ENCODE data around the gene KATNA1. TPM values are rescaled to one million over a fixed set of nuclear protein-coding genes. Genes with fewer than 3 reads are reported as not detected.
"Not testable (repeated sequence)": the region's sequence is repeated elsewhere in the genome, so short reads cannot be mapped to it uniquely, and the experiment has no call there.

Gene KATNA1
- total and polyA plus RNA-seq, 4 donors, result 3.1 to 14.5 (median 6.5) TPM

DNA sequence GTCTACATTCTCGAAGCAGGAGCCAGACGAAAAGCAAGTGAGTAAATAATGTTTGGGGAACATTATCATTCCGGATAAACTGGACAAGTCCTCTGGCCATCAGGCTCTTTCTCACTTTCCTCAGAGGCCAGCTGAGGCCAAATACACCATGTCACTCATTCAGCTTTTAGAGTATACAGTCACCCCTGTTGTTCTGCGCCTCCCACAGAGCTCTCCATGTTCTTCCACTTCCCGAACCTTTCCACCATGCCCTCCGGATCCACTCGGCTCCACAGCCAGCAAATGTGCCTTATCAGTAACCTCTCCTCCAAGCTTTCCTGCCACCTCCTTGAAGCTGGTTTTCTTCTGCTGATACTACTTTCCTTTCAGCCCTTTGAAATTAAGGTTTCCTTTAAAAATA lies 37.7 kb upstream of the KATNA1 start:
- Histone ChIP-seq H3K36me3 (ENCODE audit: control insufficient read depth in 4 of 4, insufficient read depth in 3 of 4, low read depth in 1 of 4, low read length in 3 of 4) (peaks cover 7 to 17% (median 13%) of the 10 kb centered on the region in 4 donors), H3K9ac (ENCODE audit: low read depth in 1 of 2, low read length in 2 of 2) (no peak overlapping the region)
- TF ChIP-seq, protein P1, sequence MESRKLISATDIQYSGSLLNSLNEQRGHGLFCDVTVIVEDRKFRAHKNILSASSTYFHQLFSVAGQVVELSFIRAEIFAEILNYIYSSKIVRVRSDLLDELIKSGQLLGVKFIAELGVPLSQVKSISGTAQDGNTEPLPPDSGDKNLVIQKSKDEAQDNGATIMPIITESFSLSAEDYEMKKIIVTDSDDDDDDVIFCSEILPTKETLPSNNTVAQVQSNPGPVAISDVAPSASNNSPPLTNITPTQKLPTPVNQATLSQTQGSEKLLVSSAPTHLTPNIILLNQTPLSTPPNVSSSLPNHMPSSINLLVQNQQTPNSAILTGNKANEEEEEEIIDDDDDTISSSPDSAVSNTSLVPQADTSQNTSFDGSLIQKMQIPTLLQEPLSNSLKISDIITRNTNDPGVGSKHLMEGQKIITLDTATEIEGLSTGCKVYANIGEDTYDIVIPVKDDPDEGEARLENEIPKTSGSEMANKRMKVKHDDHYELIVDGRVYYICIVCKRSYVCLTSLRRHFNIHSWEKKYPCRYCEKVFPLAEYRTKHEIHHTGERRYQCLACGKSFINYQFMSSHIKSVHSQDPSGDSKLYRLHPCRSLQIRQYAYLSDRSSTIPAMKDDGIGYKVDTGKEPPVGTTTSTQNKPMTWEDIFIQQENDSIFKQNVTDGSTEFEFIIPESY (IDR thresholded peaks at IDR 0.05), result no peak
- no peak for TF ChIP-seq CTCF (IDR thresholded peaks at IDR 0.05; ENCODE audit: low read depth, low read length, missing input control)
- no peak for TF ChIP-seq FOXA1 (IDR thresholded peaks at IDR 0.05)

DNA sequence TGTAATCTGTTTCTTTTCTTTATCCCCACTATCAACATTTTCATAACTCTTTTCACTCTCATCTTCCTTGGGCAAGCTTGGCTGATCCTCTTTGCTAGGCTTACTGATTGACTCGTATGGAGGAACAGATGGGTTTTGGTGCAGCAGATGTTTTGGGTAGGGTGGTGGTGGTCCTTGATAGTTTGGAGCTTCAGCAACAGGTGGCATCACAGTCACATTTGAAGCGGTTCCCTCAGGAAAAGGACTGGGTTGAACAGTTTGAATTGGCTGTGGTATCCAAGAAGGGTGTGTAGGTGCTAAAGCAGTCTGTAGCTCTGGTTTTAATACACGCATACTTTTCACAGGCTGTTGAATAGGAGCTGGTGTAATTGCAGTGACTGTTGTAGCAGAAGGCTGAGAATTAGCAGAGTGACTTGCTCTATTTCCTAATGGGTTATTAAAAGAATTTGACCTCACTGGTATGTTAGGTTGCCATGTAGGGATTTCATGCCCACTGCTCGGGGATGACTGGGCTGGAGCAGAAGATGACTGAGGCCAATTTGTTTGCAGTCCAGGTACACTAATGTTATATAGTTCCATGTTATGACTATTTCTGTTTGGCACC lies 34.8 kb upstream of the KATNA1 start:
- no peak for DNase-seq (ENCODE audit: low spot score)
- Histone ChIP-seq H3K9ac (ENCODE audit: low read depth in 1 of 2, low read length in 2 of 2) (no peak overlapping the region), H3K9me3 (ENCODE audit: control insufficient read depth in 4 of 4, low read length in 3 of 4) (no peaks in the 10 kb centered on the region), H3K4me3 (ENCODE audit: low read depth in 1 of 3, low read length in 3 of 3) (no peak overlapping the region), H3K27me3 (ENCODE audit: control insufficient read depth in 4 of 4, insufficient read depth in 4 of 4, low read length in 3 of 4) (no peaks in the 10 kb centered on the region), H3K27ac (ENCODE audit: low read depth in 1 of 2, low read length in 2 of 2) (no peak overlapping the region), H3K4me1 (ENCODE audit: control insufficient read depth in 4 of 4, insufficient read depth in 4 of 4, low read length in 3 of 4) (peaks cover 0 to 2% (median 0%) of the 10 kb centered on the region in 4 donors), H3K36me3 (ENCODE audit: control insufficient read depth in 4 of 4, insufficient read depth in 3 of 4, low read depth in 1 of 4, low read length in 3 of 4) (peaks cover 7 to 23% (median 16%) of the 10 kb centered on the region in 4 donors)
- TF ChIP-seq FOXA1 (IDR thresholded peaks at IDR 0.05), result no peak
- TF ChIP-seq EGR1 (IDR thresholded peaks at IDR 0.05; ENCODE audit: low read depth in 2 of 2), result no peak
- TF ChIP-seq NR2F2 (IDR thresholded peaks at IDR 0.05), result no peak
- TF ChIP-seq, protein P2, sequence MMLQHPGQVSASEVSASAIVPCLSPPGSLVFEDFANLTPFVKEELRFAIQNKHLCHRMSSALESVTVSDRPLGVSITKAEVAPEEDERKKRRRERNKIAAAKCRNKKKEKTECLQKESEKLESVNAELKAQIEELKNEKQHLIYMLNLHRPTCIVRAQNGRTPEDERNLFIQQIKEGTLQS (IDR thresholded peaks at IDR 0.05), result no peak
- TF ChIP-seq HNF4A (conservative IDR thresholded peaks at IDR 0.05), result no peak
- TF ChIP-seq CTCF (IDR thresholded peaks at IDR 0.05; ENCODE audit: low read depth, low read length, missing input control), result no peak
- no peak for TF ChIP-seq YY1 (IDR thresholded peaks at IDR 0.05)
- no peak for TF ChIP-seq GABPA (IDR thresholded peaks at IDR 0.05 in 1 of 2, conservative IDR thresholded peaks at IDR 0.05 in 1 of 2)
- TF ChIP-seq SP1 (IDR thresholded peaks at IDR 0.05), result no peak
- no peak for TF ChIP-seq RAD21 (IDR thresholded peaks at IDR 0.05)
- TF ChIP-seq REST (IDR thresholded peaks at IDR 0.05), result no peak
- no peak for TF ChIP-seq TAF1 (conservative IDR thresholded peaks at IDR 0.05)
- TF ChIP-seq, protein P1 (IDR thresholded peaks at IDR 0.05), result no peak
- no peak for TF ChIP-seq FOXA2 (IDR thresholded peaks at IDR 0.05)
- WGBS, result 98% methylated on average over 4 of the region's 4 CpGs

More for the DNA sequence above, 37.7 kb upstream of the KATNA1 start:
- H3K4me1 ChIP-seq (ENCODE audit: control insufficient read depth in 4 of 4, insufficient read depth in 4 of 4, low read length in 3 of 4), result peaks cover 0 to 2% (median 0%) of the 10 kb centered on the region in 4 donors
- H3K27ac ChIP-seq (ENCODE audit: low read depth in 1 of 2, low read length in 2 of 2), result no peak overlapping the region
- no peaks in the 10 kb centered on the region for H3K27me3 ChIP-seq (ENCODE audit: control insufficient read depth in 4 of 4, insufficient read depth in 4 of 4, low read length in 3 of 4)
- WGBS, result 84% methylated on average over 7 of the region's 7 CpGs
- no peak overlapping the region for H3K4me3 ChIP-seq (ENCODE audit: low read depth in 1 of 3, low read length in 3 of 3)
- DNase-seq (ENCODE audit: low spot score), result no peak
- no peaks in the 10 kb centered on the region for H3K9me3 ChIP-seq (ENCODE audit: control insufficient read depth in 4 of 4, low read length in 3 of 4)

GRCh38 chr6:149681845-149682244 lies 33.3 kb upstream of the KATNA1 start:
- H3K4me3 ChIP-seq (ENCODE audit: low read depth in 1 of 3, low read length in 3 of 3); H3K9me3 ChIP-seq (ENCODE audit: control insufficient read depth in 4 of 4, low read length in 3 of 4); H3K27ac ChIP-seq (ENCODE audit: low read depth in 1 of 2, low read length in 2 of 2); H3K9ac ChIP-seq (ENCODE audit: low read depth in 1 of 2, low read length in 2 of 2); H3K4me1 ChIP-seq (ENCODE audit: control insufficient read depth in 4 of 4, insufficient read depth in 4 of 4, low read length in 3 of 4); H3K27me3 ChIP-seq (ENCODE audit: control insufficient read depth in 4 of 4, insufficient read depth in 4 of 4, low read length in 3 of 4); DNase-seq (ENCODE audit: low spot score): not testable (repeated sequence)
- 99% methylated on average over 14 of the region's 14 CpGs for WGBS
- peaks cover 7 to 25% (median 18%) of the 10 kb centered on the region in 4 donors for H3K36me3 ChIP-seq (ENCODE audit: control insufficient read depth in 4 of 4, insufficient read depth in 3 of 4, low read depth in 1 of 4, low read length in 3 of 4)
